T-cell (primary cell): ENCODE results near the gene SLC27A1. TPM values are rescaled to one million over a fixed set of nuclear protein-coding genes. Genes with fewer than 3 reads are reported as not detected.
A peak's percentile ranks its signal among the peaks of the same experiment; 100 is the strongest.
"Not testable (repeated sequence)": the region's sequence is repeated elsewhere in the genome, so short reads cannot be mapped to it uniquely, and the experiment has no call there.

Experiments
- ATAC-seq, 4 experiments: fragments of 200-7000 bp in 3 of 4; fragments of 150-1000 bp in 1 of 4; cut with Tn5 transposase; replicated peaks in 1 of 4; 1 replicate in 3 of 4; 2 replicates in 1 of 4; pipeline ENCODE4 v1.10.0; 2021; ENCODE audit warnings: moderate library complexity in 3 of 4, mild to moderate bottlenecking in 2 of 4, moderate number of reproducible peaks in 1 of 4
- CTCF ChIA-PET, 2 donors: fragments of 300-600 bp; sonication (Branson Sonifier 250); formaldehyde crosslinking; loops; one replicate each; lab custom pipeline; 2022; ENCODE audit warnings: antibody characterized with exemption in 2 of 2; lab: Charles Lee
- POLR2A ChIA-PET, 2 donors: fragments of 300-600 bp; sonication (Branson Sonifier 250); formaldehyde crosslinking; loops; one replicate each; lab custom pipeline; 2022; ENCODE audit warnings: antibody characterized with exemption in 2 of 2; lab: Charles Lee
- DNase-seq, 35 experiments: peaks; one replicate each; pipeline versions ENCODE4 v3.0.0 to v3.0.0-alpha.2; 2013 to 2023
- H3K27ac ChIP-seq: one replicate; pipeline ENCODE4 v1.5.1; 2013; ENCODE audit warnings: low read length
- H3K27me3 ChIP-seq, 2 experiments: replicated peaks in 1 of 2; 1 replicate in 1 of 2; 2 replicates in 1 of 2; pipeline versions ENCODE4 v1.6.1 to v1.7.0; 2013; ENCODE audit warnings: low read length in 1 of 2, mixed read lengths in 1 of 2; ENCODE audit not compliant: control insufficient read depth in 2 of 2, insufficient read depth in 2 of 2; ENCODE audit errors: extremely low read depth in 1 of 2
- H3K36me3 ChIP-seq, 2 donors: 1 replicate in 1 of 2; 2 replicates in 1 of 2; pipeline versions ENCODE4 v1.6.1 to v1.7.0; 2013; ENCODE audit warnings: low read length in 1 of 2; ENCODE audit not compliant: control insufficient read depth in 2 of 2, insufficient read depth in 1 of 2; ENCODE audit errors: extremely low read depth in 1 of 2
- H3K4me1 ChIP-seq, 2 experiments: 1 replicate in 1 of 2; 2 replicates in 1 of 2; pipeline versions ENCODE4 v1.6.1 to v1.7.0; 2013; ENCODE audit warnings: low read length in 2 of 2, mixed read lengths in 1 of 2; ENCODE audit not compliant: insufficient read depth in 2 of 2, control insufficient read depth in 1 of 2; ENCODE audit errors: extremely low read depth in 1 of 2
- H3K4me3 ChIP-seq, 2 donors: 1 replicate in 1 of 2; 2 replicates in 1 of 2; pipeline versions ENCODE4 v1.5.1 to v1.7.0; 2013; ENCODE audit warnings: mild to moderate bottlenecking in 2 of 2, low read length in 1 of 2, moderate library complexity in 1 of 2; ENCODE audit not compliant: control insufficient read depth in 1 of 2; ENCODE audit errors: extremely low read depth in 1 of 2
- H3K9me3 ChIP-seq: 2 replicates; pipeline ENCODE4 v1.7.0; 2013
- H3K27ac Mint-ChIP-seq, 2 donors: one replicate each; pipeline ENCODE4 v1.8.0; 2020 to 2021; ENCODE audit warnings: mild to moderate bottlenecking in 2 of 2, mixed read lengths in 2 of 2
- H3K27me3 Mint-ChIP-seq, 2 donors: one replicate each; pipeline ENCODE4 v1.8.0; 2021 to 2022; ENCODE audit warnings: mixed read lengths in 2 of 2
- H3K36me3 Mint-ChIP-seq: one replicate; pipeline ENCODE4 v1.8.0; 2021; ENCODE audit warnings: mixed read lengths
- H3K4me1 Mint-ChIP-seq, 3 donors: one replicate each; pipeline ENCODE4 v1.8.0; 2020 to 2022; ENCODE audit warnings: mixed read lengths in 3 of 3, mild to moderate bottlenecking in 1 of 3
- H3K4me3 Mint-ChIP-seq, 3 donors: one replicate each; pipeline ENCODE4 v1.8.0; 2020 to 2022; ENCODE audit warnings: mild to moderate bottlenecking in 3 of 3, mixed read lengths in 3 of 3, moderate library complexity in 3 of 3
- H3K9me3 Mint-ChIP-seq, 3 donors: one replicate each; pipeline ENCODE4 v1.8.0; 2020 to 2022; ENCODE audit warnings: mixed read lengths in 3 of 3
- WGBS: methylation state at CpG from one replicate; pipeline ENCODE4 v1.1.5; 2013; ENCODE audit warnings: missing lambda C conversion rate; ENCODE audit not compliant: insufficient coverage; 5-methylcytosine and 5-hydroxymethylcytosine counted together
- total RNA-seq, 35 experiments: library from RNA in 6 of 35; stranded (reverse) in 6 of 35; fragments of 120-200 nt in 1 of 35; gene quantifications; one replicate each; pipeline versions ENCODE4 v1.2.1 to v1.2.4 and lab custom pipeline; 2013 to 2026

Gene SLC27A1
- total RNA-seq, 5 donors from 2014 or later (not counting 1 experiment from before 2014, with no cell fraction given) = 5.9 to 13.3 (median 10.5) TPM

GRCh38 chr19:17497149-17497798 lies 26.9 kb downstream of the SLC27A1 start:
- H3K27me3 ChIP-seq = no peaks in the 10 kb centered on the region
- H3K27ac Mint-ChIP-seq = no peak overlapping the region
- ChIA-PET POLR2A (interaction anchor here in 1 of 2 donors (0.6 kb wide), 1 partner anchor 91 kb away, joined by 4 read pairs; no protein-coding TSS in a partner anchor), CTCF (interaction anchor here (0.5 to 1.6 kb wide), 3 partner anchors 14 to 547 kb away, joined by 4 read pairs; partner anchors contain the start of gene PGLS (in 1 of the 2))
- H3K4me3 ChIP-seq = no peak overlapping the region
- H3K4me1 Mint-ChIP-seq = peaks cover 8 to 17% (median 17%) of the 10 kb centered on the region in 3 donors
- peaks cover 2 to 4% of the 10 kb centered on the region in 2 donors for H3K36me3 ChIP-seq
- H3K27me3 Mint-ChIP-seq = no peaks in the 10 kb centered on the region
- no peak overlapping the region for H3K4me3 Mint-ChIP-seq
- H3K4me1 ChIP-seq = peaks cover 0 to 28% of the 10 kb centered on the region in 2 experiments
- H3K9me3 Mint-ChIP-seq = no peaks in the 10 kb centered on the region
- ATAC-seq (no peak), DNase-seq (no peak)
- WGBS = 96% methylated on average over 38 of the region's 41 CpGs
- H3K36me3 Mint-ChIP-seq = peaks cover 4% of the 10 kb centered on the region
- no peak overlapping the region for H3K27ac ChIP-seq
- no peaks in the 10 kb centered on the region for H3K9me3 ChIP-seq

- H3K9me3 Mint-ChIP-seq, H3K4me3 Mint-ChIP-seq, H3K27ac Mint-ChIP-seq, H3K27me3 Mint-ChIP-seq, H3K36me3 Mint-ChIP-seq, H3K36me3 ChIP-seq, H3K27me3 ChIP-seq, H3K9me3 ChIP-seq, DNase-seq, POLR2A ChIA-PET, ATAC-seq, H3K4me3 ChIP-seq, H3K27ac ChIP-seq, CTCF ChIA-PET: not testable (repeated sequence)
- WGBS = 79% methylated on average over 2 of the region's 12 CpGs
- H3K4me1 Mint-ChIP-seq = peaks cover 8 to 19% (median 17%) of the 10 kb centered on the region in 3 donors
- H3K4me1 ChIP-seq = peaks cover 0 to 28% of the 10 kb centered on the region in 2 experiments
Measured at GRCh38 chr19:17499025-17499424, 28.7 kb downstream of the SLC27A1 start.

- POLR2A ChIA-PET = no interaction called here
- CTCF ChIA-PET = no interaction called here
- peaks cover 2 to 4% of the 10 kb centered on the region in 2 donors for H3K36me3 ChIP-seq
- Mint-ChIP-seq H3K27ac (peak overlapping the region; percentile 36 to 52), H3K27me3 (no peaks in the 10 kb centered on the region), H3K4me3 (peak overlapping the region in 1 of 3 donors; percentile 32), H3K9me3 (no peaks in the 10 kb centered on the region), H3K4me1 (peaks cover 8 to 20% (median 17%) of the 10 kb centered on the region in 3 donors), H3K36me3 (peaks cover 4% of the 10 kb centered on the region)
- no peak overlapping the region for H3K27ac ChIP-seq
- H3K9me3 ChIP-seq = no peaks in the 10 kb centered on the region
- ATAC-seq (peak in 3 of 4 experiments; percentile 14 to 33 (median 20)), DNase-seq (peak in 1 of 35 experiments; percentile 15)
- peaks cover 0 to 28% of the 10 kb centered on the region in 2 experiments for H3K4me1 ChIP-seq
- H3K27me3 ChIP-seq = no peaks in the 10 kb centered on the region
- 60% methylated on average over 21 of the region's 21 CpGs for WGBS
- no peak overlapping the region for H3K4me3 ChIP-seq
Measured at GRCh38 chr19:17499648-17500446, 29.5 kb downstream of the SLC27A1 start.

- no peak overlapping the region for H3K27ac Mint-ChIP-seq
- H3K27ac ChIP-seq = no peak overlapping the region
- peaks cover 4% of the 10 kb centered on the region for H3K36me3 Mint-ChIP-seq
- peaks cover 2 to 4% of the 10 kb centered on the region in 2 donors for H3K36me3 ChIP-seq
- DNase-seq (no peak), ATAC-seq (no peak)
- ChIA-PET CTCF (interaction anchor here in 1 of 2 donors (0.8 kb wide), 1 partner anchor 35 kb away, joined by 3 read pairs; no protein-coding TSS in a partner anchor), POLR2A (no interaction called here)
- no peak overlapping the region for H3K4me3 Mint-ChIP-seq
- H3K27me3 Mint-ChIP-seq = no peaks in the 10 kb centered on the region
- H3K4me1 Mint-ChIP-seq = peaks cover 8 to 20% (median 16%) of the 10 kb centered on the region in 3 donors
- 97% methylated on average over 25 of the region's 27 CpGs for WGBS
- no peaks in the 10 kb centered on the region for H3K27me3 ChIP-seq
- no peak overlapping the region for H3K4me3 ChIP-seq
- no peaks in the 10 kb centered on the region for H3K9me3 ChIP-seq
- no peaks in the 10 kb centered on the region for H3K9me3 Mint-ChIP-seq
- peaks cover 0 to 27% of the 10 kb centered on the region in 2 experiments for H3K4me1 ChIP-seq
Measured at GRCh38 chr19:17500447-17501198, 30.3 kb downstream of the SLC27A1 start.

- Mint-ChIP-seq H3K9me3 (no peaks in the 10 kb centered on the region), H3K4me3 (no peak overlapping the region), H3K36me3 (peaks cover 9% of the 10 kb centered on the region), H3K4me1 (peaks cover 13 to 17% (median 14%) of the 10 kb centered on the region in 3 donors), H3K27ac (no peak overlapping the region), H3K27me3 (no peaks in the 10 kb centered on the region)
- no peaks in the 10 kb centered on the region for H3K9me3 ChIP-seq
- ChIA-PET POLR2A (no interaction called here), CTCF (no interaction called here)
- peaks cover 0 to 12% of the 10 kb centered on the region in 2 experiments for H3K4me1 ChIP-seq
- no peaks in the 10 kb centered on the region for H3K27me3 ChIP-seq
- no peak overlapping the region for H3K4me3 ChIP-seq
- peaks cover 0 to 2% of the 10 kb centered on the region in 2 donors for H3K36me3 ChIP-seq
- 100% methylated on average over 3 of the region's 6 CpGs for WGBS
- no peak overlapping the region for H3K27ac ChIP-seq
- no peak for ATAC-seq
- DNase-seq = no peak
Measured at GRCh38 chr19:17503240-17503639, 32.9 kb downstream of the SLC27A1 start.

GRCh38 chr19:17504030-17504429 lies 33.7 kb downstream of the SLC27A1 start:
- H3K27ac Mint-ChIP-seq = peak overlapping the region in 1 of 2 donors; percentile 55
- peaks cover 13 to 20% (median 13%) of the 10 kb centered on the region in 3 donors for H3K4me1 Mint-ChIP-seq
- no peak overlapping the region for H3K4me3 Mint-ChIP-seq
- no peaks in the 10 kb centered on the region for H3K27me3 Mint-ChIP-seq
- no peaks in the 10 kb centered on the region for H3K9me3 ChIP-seq
- no peak overlapping the region for H3K4me3 ChIP-seq
- H3K27me3 ChIP-seq = no peaks in the 10 kb centered on the region
- no peak overlapping the region for H3K27ac ChIP-seq
- ChIA-PET POLR2A (no interaction called here), CTCF (no interaction called here)
- H3K9me3 Mint-ChIP-seq = no peaks in the 10 kb centered on the region
- DNase-seq = no peak
- ATAC-seq = no peak
- H3K36me3 Mint-ChIP-seq = peaks cover 10% of the 10 kb centered on the region
- H3K36me3 ChIP-seq = peaks cover 0 to 2% of the 10 kb centered on the region in 2 donors
- WGBS = 100% methylated on average over 1 of the region's 2 CpGs
- peaks cover 0 to 12% of the 10 kb centered on the region in 2 experiments for H3K4me1 ChIP-seq
